SIG-M5 treated with dmso at 0.1 percent for 504 hours (cell line): Measurements from ENCODE around the gene CRYGN.

Experiments used
- DNase-seq: peaks from one replicate; lab custom pipeline; 2025; ENCODE audit not compliant: unreplicated experiment; lab: John Stamatoyannopoulos, UW

The CRYGN gene, protein sequence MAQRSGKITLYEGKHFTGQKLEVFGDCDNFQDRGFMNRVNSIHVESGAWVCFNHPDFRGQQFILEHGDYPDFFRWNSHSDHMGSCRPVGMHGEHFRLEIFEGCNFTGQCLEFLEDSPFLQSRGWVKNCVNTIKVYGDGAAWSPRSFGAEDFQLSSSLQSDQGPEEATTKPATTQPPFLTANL

DNA sequence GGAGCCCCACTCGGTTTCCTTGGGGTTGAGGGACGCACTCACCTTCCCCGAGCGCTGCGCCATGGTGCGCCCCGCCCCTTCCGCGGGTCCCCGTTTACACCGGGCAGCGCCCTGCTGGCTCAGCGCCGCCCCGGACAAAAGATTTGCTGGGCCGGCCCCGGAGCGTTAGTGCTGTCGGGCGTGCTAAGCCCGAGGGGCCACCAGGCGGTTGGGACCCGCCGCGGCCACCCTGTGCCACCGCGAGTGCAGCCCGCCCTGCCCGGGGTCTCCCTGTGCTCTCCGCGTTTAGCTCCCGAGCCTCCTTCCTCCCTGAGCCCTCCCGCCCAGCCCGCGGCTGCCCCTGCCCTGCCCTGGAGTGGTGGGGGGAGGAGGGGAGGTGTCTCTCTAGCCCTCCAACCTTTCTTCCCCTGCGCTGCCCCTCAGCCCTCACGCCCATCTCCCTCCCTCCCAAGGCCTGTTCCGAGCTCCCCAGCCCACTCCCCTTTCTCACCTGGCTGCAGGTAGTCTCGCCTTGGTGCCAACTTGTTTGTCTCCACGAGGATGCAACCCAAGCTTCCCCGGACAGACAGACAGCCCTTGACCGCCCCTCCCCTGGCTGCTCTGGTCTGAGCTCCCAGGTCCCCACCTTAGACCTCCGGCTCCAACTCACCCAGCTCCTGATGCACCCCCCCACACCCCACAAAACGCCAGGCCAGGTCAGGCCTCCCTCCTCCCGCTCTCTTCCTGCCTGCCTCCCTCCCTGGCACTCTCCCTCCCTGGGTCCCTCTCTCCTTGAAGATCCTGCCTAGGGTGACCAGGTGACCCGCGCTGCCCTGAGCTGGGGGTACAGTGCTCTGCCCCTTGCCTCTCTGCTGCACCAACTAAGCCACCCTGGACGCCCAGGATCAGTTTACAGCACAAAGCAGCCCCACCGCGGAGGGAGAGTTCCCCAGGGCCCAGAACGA lies at the start of gene CRYGN:
Gene CRYGN (minus strand): TSS at position 287 of the 944 bp plus-strand sequence. CDS start 224 bp downstream, at position 63.
- DNase-seq = no peak

DNA sequence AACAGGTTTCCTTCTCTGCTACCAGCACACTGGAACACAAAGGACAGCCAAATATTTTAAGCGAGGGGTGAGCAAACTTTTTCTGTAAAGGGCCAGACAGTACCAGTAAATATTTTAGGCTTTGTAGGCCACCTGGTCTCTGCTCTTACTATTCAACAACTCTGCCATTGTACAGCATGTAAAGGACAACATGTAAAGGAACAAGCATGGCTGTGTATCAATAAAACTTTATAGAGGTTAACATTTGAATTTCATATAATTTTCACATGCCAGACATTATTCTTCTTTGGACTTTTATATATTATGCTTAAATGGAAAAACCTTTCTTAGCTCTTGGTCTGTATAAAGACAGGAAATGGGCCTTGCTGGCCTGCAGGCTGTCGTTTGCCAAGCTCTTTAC lies 49.6 kb upstream of the CRYGN start:
- no peak for DNase-seq

DNA sequence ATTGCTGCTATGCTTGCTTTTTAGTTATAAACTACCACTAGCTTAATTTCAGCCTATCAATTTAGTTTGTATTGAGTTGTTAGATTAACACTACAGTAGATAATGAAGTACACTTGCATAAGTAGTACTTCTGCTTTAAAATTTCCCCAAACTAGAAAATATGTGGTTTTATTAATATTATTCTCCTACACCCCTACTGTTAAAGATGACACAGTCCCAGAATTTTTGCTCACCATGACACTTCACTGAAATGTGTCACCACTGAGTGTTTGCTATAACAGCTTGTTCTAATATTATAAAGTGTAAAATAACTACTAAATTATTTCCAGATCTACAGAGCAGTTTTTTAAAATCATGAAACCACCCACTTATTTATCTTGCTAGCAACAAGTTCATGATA lies 48.2 kb upstream of the CRYGN start:
- DNase-seq = no peak

DNA sequence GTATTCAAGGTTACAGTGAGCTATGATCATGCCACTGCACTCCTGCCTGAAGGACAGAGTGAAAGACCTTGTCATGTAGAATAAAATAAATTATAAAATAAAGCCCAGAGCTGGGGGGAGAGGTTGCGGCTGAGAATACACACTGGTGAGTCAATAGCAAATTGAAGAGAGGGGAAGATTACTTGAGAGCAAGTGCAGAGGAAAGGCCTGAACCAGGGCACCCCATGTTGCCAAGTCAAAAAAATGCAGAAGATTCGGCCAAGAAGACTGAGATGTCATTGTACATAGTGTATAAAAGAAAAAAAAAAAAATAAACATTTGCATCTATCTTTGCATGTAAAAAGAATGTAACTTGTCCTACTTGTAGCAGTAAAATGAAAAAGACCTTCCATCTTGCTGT lies 47.3 kb upstream of the CRYGN start:
- DNase-seq = no peak

DNA sequence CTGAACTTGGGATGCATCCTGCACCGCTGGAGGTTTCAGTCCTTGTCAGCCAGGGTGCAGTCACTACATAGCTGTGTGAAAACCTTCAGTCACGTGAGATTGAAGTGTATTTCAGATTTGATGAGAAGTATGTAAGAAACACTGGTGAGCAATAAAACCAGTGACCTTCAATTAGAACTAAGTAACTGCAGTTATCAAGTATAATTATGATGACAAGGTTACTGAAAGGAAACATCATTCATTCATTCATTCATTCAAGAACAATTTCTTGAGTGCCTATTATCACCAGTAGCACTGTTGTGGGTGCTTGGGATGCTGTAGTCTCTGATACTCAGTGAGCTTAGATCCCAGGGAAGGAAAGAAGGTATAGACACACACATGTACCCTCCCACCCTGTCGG lies 46.1 kb upstream of the CRYGN start:
- no peak for DNase-seq

DNA sequence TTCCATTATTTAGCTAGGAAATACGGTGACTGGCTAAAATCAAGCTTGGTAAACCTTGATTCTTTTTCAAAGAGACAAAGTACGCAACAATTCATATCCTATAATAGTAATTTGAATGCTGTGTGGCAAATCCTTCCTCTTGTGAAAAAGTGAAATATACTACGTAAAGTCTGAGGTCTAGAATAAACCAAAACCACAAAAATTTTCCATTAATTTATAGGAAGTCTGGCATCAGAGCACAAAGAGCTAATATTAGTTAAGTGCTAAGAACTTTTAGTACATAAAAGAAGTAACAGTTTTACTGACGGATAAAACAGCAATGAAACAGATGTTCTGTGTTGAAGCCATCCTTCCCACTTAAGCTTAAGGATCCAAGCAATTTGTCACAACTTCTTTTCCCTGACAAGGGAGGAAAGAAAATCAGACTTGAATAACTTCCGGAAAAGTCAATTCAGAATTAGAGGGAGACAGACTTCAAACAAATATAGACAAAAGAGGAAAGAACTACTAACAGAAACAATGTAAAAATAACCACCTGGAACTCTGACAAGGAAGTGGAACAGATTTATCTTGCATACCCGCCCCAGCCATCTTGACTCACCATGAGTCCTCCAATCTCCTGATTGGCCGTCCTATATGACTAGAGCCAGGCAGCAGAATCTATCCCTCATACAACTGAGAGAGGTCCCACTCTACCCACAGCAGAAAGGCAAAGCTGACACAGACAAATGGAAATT lies 45.2 kb upstream of the CRYGN start:
- DNase-seq = no peak

DNA sequence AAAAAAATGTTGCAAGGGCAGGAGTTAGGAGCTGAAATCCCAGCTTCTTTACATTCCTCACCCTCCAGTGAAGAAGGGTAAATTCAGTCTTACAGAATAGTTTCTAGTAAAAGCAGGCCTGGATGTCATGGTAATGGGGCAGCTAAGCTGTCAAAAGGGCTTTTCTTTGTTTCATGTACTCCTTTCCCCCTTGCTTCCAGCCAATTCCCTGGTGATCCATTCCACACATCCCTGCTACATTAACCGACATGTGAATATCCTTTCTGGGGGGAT lies 43.7 kb upstream of the CRYGN start:
- DNase-seq = no peak

DNA sequence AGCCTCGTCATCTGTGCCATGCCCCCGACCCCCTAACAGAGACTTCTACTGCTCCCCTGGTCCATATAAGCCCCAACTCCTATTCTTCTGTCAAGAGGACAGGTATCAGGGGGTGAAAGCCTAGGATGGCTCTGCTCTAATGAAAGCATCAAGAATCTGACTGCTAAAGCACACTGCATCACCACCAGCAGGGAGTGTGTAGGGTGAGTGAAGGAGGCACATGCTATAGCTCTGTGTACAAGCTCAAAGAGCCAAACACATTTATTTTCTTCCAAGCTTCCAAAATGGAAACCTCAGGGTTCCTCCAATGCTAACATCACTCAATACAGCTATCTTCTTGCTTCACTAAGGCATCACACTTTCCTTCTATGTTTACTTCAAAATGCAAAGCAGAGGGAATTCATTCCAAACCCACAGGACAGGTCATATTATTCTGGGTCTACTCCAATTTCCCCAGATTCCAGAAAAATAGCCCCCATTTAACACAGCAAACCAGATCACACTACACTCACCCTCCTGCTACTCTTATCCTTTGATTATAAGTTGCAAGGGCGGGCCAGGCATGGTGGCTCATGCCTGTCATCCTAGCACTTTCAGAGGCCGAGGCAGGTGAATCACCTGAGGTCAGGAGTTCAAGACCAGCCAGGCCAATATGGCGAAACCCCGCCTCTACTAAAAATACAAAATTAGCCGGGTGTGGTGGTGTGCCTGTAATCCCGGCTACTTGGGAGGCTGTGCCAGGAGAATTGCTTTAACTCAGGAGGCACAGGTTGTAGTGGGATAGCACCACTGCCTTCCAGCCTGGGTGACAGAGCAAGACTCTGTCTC lies 43.2 kb upstream of the CRYGN start:
- no peak for DNase-seq

DNA sequence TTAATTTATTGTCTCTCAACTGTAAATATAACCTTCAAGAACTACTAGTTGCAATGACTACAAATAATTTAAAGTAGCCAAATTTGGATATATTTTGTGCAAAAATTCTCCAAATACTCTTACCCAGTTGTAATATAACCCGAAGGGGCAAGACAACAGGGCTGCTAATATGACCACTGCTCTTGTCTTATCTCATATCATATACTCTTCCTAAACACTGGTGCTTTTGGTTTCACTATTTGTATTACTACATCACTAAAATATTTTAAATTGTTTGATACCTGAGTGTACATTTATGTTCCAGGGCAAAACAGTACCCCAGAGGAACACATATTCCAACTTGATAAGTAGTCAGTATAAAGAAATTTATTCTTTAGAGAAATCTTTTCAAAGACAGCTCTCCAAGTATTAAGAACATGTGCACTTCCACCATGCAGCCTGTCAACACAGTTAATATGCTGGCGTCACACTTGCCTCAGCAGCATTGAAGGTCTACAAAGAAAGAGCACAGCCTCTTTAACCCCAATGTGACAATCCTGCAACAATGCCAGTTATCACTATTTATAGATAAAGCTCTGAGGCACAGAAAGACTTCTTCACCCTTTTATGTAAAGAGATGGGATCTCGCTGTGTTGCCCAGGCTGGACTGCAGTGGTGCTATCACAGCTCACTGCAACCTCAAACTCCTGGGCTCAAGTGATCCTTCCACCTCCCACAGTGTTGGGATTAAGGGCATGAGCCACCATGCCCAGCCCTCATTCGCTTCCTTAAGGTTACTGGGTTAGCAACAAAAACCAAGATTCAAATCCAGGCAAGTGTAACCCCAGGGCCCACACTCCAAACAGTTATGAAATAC lies 41.9 kb upstream of the CRYGN start:
- no peak for DNase-seq

DNA sequence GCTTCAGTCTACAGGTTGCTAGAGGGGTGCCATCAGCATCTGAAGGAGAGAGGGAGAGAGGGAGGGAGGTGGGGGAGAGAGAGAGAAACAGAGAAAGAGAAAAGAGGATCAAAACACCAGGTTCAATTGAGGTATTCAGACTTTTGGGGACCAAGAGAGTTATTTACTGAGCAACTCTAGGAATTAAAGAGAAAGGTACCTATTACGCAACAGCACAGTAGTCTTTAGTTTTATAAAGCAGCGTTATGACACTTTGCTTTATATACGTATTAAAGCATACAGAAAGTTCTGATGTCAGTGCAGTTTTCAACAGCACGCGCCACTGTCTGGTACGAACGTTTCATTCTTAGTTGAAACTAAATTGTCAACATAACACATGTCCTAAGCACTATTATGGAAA lies 37.9 kb upstream of the CRYGN start:
- DNase-seq = no peak

DNA sequence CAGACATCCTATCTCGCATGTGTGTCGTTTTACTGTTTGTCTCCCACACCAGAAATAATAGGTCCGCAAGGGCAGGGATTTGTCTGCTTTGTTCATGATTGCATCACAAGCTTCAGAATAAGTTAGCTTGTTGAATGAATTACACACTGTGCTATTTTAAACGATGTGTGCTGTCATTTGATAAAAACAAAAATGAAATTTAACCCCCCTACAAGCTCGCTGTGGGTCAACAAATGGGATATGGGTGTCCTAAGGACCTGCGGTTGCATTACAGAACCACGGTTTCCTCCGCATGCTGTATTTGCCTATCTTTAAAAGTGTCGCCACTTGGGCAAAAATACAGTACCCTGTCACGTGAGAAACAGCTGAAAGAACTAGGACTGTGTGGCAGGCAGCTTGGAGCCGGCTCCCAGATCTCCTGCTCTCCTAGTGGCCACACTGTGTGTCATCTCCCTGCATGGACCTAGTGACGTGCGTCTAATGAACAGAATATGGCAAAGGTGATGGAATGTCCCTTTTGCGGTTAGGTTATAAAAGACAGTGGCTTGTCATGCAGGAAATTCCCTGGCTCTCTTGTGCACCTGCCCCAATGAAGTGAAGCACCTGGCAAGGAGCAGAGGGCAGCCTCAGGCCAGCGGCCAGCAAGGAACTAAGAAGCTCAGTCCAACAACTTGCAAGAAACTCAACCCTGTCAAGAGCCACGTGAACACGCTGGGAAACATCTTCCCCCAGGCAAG lies 32.9 kb upstream of the CRYGN start:
- no peak for DNase-seq

DNA sequence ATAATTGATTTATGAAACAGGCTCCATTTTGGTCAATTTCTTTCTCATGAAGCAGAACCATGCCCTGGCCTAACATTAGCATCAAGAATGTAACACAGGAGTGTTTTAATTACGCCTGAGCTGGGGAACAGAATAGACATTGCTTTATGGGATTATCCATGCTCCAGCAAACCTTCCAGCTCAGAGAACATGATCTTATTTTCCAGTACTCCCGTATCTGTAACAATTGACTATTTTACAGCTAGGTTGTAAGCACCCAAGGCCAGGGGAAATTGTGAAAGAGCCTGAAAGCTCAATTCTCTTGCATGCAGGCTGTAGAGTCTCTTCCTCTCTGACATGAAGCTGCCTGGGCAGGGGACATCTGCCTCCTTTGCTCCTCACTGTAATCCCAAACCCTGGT lies 30.8 kb upstream of the CRYGN start:
- DNase-seq = no peak

DNA sequence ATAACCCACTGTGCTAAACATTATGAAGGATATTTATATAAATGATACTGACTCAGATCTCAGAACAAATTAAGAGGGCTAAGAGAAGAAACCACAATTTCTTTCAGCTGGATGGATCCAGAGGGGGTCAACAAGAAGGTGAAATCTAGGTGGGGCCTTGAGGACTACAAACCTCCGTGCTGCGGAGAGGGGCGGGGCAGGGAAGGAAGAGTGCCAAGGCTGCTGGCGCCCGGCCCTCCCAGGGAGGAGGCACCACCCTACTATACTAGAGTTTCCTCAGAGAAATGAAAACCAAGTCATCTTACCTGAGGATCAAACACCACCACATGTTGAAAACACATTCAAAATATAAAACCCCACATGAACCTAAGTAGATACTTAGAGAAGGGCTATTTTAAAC lies 29.3 kb upstream of the CRYGN start:
- DNase-seq = no peak

DNA sequence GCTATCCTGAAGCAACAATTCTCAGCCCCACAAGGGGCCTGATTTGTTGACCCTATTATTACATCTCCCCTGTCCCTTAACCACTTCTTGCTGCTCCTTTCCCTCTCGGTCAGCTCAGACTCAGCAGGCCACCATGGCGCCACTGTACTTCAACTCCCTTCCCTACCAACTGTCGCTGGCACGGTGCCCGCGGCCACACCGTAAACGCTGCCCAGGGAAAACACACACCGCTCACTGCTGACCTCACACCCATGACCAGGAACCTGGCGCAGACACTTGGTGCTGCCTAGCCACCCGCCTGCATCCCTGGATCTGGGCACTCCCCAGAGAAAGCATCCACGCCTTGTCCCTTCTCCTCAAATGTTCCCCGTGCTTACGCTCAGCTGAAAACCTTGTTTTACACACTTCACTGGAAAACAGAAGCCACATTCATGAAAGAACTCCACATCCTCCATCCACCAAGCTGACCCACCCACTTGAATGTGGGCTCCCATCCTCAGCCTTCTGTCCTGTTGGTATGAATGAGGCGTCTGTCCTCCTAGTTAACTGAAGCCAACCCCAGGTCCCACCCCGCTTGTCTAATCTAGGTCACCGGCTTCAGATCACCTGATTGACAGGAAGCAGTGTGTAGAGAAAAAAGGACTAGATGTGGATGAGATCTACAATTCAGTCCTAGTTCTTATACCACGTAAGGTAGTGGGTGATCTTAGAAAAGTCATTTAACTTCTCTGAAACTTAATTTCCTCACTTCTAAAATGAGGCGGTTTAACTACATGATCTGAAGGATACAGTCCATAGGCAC lies 28.5 kb upstream of the CRYGN start:
- DNase-seq = no peak

DNA sequence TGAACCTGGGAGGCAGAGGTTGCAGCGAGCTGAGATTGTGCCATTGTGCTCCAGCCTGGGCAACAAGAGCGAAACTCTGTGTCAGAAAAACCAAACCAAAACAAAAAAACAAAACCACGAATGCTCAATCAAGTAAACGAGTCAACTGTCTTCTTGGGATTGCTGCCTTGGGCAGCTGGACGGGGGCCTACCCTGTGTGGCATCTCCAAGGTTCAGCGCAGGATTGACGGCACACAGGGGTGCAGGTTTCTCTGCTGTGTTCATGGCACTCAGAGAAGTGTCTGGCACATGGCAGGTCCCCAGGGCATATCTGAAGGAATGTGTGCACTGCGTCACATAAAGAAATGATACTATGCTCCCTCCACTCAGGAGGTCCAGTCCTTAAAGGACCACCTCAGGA lies 25.2 kb upstream of the CRYGN start:
- no peak for DNase-seq

DNA sequence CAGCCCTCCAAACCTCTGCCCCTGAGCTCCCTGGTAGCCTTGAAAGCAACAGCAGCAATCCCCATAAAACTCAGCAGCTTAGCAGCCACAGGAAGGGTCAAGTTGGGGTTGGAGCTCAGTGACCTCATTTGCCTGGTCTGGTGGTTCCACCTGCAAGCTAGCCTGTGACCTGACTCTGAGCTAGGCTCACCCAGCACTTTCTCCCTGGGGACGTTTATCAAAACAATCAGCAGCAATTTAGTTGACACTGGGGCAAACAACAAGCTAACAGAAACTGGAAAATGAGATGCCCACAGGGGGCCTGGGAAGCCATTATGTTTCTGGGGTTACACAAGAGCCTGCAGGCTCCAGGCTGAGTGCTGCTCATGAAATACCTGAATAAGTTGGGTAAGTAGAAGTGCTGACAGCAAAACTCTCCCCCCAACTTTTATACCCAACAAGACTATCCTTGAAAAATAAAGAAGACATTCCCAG lies 22.4 kb upstream of the CRYGN start:
- no peak for DNase-seq

DNA sequence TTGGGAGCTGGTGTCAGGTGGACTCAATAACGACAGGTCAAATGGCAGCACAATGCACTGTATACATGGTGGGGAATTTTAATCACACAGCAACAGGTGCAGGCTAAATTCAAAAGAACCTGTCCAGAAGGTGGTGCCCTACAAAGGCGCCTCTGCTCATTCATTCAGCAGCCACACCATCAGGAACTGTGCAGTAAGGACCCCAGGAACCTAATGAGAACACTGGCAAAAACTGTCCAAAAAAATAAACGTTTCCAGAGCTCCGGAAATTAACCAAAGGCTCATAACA lies 21.9 kb upstream of the CRYGN start:
- DNase-seq = no peak

DNA sequence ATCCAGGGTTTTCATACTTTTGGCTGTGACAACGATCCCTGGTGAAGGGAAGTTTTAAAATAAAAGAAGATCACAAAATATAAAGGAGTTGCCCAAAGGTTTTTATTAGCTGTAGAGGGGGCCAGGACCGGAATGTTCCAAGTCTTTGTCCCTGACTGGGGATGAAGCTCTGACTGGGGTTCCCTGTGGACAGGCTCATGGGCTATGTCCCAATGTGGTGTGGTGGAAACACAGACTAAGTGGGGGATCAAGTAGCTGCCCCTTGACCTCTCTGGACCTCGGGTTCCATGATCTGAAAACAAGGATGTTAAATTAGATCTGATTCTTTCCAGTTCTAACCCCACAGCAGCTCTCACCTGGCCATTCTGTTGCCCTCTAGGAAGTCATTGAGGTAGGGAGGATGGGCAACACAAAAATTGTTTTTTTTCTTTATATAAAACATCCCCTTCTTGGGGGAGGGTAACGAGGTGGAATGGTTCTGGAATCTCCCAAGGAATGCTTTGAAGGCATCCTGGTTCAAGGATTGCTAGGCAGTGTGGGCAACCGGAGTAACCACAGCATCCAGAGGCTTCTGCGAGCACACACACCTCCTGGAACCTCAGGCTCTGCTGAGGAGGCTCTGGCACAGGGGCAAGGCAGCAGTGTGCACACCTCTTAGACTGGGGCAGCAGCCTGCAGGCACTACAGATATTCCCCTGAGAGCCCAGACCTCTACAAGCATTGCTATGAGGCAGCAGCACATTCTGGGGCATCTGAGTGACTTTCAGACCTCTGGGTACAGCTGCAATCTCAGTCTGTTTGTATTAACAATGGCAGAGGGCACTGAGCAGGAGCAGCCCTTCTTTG lies 21.4 kb upstream of the CRYGN start:
- no peak for DNase-seq
